Coronary artery (tissue), 2 donors: ENCODE data around the gene SHROOM3.
A peak's percentile ranks its signal among the peaks of the same experiment; 100 is the strongest.

ENCODE experiments used
- DNase-seq: peaks from one replicate; pipeline ENCODE4 v3.0.0-alpha.2; 2017; ENCODE audit warnings: low spot score
- H3K27ac ChIP-seq, 2 donors: fragments of 200-600 bp; sonication (generic); one replicate each; pipeline ENCODE4 v1.5.1; 2016 to 2019
- H3K4me3 ChIP-seq: fragments of 200-600 bp; sonication (generic); 2 replicates; pipeline ENCODE4 v1.5.1; 2016; ENCODE audit warnings: mild to moderate bottlenecking, moderate library complexity
- TF ChIP-seq, protein P1 (sequence below): fragments of 200-600 bp; sonication (generic); IDR thresholded peaks from one replicate; pipeline ENCODE4 v1.5.1; 2019; ENCODE audit warnings: antibody characterized with exemption

SHROOM3 gene

DNA sequence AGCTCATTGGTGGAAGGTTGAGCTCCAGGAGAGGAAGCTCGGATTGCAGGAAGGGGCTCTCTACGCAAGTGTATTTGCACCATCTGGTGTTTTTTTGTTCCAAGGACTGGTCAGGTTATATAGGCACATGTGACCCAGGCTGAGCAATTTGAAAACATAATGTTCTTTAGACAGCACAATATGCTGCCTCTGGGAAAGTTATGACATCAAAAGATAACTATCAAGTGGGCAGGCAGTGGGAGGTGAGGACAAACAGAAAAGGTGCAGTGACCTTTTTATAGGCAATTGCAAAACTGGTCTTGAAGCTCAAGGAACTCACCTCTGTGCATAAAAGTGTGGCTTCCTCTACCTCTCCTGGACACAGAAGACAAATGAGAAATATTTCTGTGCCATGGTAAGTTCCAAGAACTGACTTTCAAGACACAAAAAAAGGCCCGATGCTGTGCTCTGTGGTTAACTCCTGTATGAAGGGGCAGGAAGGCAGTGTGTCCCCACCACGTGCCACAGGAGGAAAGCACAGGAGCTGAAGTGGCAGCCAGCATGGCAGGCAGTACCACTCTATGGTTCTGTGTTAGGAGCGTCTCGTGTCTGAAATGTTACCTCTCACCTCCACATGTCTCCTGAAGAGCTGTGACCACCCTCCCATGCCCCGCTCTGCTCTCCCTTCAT, 128.6 kb downstream of the SHROOM3 start:
- TF ChIP-seq, protein P1, sequence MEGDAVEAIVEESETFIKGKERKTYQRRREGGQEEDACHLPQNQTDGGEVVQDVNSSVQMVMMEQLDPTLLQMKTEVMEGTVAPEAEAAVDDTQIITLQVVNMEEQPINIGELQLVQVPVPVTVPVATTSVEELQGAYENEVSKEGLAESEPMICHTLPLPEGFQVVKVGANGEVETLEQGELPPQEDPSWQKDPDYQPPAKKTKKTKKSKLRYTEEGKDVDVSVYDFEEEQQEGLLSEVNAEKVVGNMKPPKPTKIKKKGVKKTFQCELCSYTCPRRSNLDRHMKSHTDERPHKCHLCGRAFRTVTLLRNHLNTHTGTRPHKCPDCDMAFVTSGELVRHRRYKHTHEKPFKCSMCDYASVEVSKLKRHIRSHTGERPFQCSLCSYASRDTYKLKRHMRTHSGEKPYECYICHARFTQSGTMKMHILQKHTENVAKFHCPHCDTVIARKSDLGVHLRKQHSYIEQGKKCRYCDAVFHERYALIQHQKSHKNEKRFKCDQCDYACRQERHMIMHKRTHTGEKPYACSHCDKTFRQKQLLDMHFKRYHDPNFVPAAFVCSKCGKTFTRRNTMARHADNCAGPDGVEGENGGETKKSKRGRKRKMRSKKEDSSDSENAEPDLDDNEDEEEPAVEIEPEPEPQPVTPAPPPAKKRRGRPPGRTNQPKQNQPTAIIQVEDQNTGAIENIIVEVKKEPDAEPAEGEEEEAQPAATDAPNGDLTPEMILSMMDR, result no peak
- Histone ChIP-seq H3K4me3 (no peak overlapping the region), H3K27ac (peak overlapping the region; percentile 35 to 82)
- DNase-seq, result no peak

- Histone ChIP-seq H3K27ac (peak overlapping the region; percentile 35 to 82), H3K4me3 (no peak overlapping the region)
These were observed 129.3 kb downstream of the SHROOM3 start for GRCh38 chr4:76564123-76564915.

GRCh38 chr4:76568262-76568661, 133.2 kb downstream of the SHROOM3 start:
- TF ChIP-seq, protein P1, result no peak
- H3K27ac ChIP-seq, result no peak overlapping the region
- no peak overlapping the region for H3K4me3 ChIP-seq
- DNase-seq, result no peak

More at GRCh38 chr4:76564123-76564915, 129.3 kb downstream of the SHROOM3 start:
- TF ChIP-seq, protein P1, result no peak
- DNase-seq, result no peak

DNA sequence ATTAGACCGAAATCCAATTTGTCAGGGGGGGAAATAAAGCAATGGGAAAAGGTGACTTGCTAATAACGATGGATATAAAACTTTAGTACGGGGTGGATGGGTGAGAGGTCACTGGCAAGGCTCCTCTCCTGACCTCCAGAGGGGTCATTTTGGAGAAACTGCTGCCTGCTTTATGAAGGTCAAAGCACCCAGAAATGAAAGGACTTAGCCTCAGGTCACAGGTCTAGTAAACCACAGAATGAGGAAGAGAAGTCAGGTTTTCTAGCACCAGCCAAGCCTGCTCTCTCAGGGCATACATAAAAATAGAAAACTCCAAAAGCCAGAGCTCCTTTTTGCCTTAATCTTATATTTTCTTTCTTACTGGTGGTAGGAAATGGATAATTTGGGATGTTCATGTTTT, 134.2 kb downstream of the SHROOM3 start:
- DNase-seq, result no peak
- TF ChIP-seq, protein P1, result no peak
- H3K27ac ChIP-seq, result no peak overlapping the region
- H3K4me3 ChIP-seq, result no peak overlapping the region

DNA sequence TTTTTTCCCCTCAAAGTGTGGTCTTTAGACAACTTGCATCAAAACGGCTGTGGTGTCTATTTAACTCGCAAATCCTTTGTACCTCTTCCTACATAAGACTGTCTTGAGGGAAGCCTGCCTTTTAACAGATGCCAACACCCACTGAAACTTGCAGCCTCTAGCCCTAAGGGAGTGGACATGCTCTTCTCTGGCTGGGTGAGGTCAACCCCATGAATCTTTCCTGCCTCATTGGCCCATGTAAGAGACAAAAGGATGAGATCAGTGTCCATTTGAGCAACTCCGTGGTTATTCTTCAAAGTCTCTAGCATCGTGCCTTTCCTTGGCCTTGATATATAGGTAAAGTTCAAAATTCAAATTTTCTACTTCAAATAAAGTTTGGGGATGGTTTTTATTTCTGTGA, 134.7 kb downstream of the SHROOM3 start:
- H3K4me3 ChIP-seq, result no peak overlapping the region
- TF ChIP-seq, protein P1, result no peak
- no peak overlapping the region for H3K27ac ChIP-seq
- DNase-seq, result no peak

DNA sequence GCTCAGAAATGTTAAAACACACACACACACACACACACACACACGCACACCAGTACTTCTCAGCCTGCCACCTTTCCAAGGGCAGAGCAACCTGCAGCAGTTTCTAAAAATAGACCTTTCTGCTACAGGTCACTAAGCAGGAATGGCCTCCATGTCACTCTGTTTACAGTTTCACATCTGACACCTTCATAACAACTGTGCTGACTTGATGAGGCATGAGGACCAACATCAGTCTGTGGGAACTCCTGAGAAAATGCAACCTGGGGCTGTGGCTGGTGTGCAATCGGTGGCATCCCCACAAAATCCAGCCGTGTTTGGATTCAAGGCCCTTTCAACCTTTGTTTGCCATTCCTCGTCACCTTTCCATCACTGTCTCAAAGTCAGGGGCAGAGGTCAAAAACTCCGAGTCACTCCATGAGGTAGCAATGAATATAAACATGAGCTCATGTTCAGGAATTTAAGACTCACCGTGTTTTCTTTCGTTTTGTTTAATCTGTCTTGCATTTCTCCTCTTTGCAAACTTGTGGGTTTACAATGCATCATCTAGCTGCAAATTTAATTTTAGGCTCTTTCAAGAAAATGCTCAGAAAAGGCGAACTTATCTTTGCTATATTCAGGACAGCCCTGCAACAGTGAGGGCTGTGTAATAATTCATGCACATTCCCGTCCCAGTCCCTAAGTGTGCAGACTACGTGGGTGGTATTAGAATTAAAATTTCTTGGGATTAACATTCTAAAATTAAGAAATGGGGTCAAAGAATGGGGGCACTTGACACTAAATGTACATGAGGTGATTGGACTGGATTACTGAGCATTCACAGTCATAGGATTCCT, 135.3 kb downstream of the SHROOM3 start:
- Histone ChIP-seq H3K4me3 (peak overlapping the region; percentile 48), H3K27ac (peak overlapping the region in 1 of 2 donors; percentile 10)
- TF ChIP-seq, protein P1, result no peak
- DNase-seq, result no peak
